Mammary epithelial cell (primary cell): ENCODE results near the gene BCO1.

ENCODE experiments used
- CTCF ChIP-seq, 2 donors: IDR thresholded peaks in 1 of 2; conservative IDR thresholded peaks in 1 of 2; 2 replicates each; pipeline ENCODE4 v1.5.1; 2011 to 2012; ENCODE audit warnings: inconsistent platforms in 2 of 2, low read length in 2 of 2, mild to moderate bottlenecking in 2 of 2, control low read depth in 1 of 2, low read depth in 1 of 2; ENCODE audit not compliant: insufficient read depth in 1 of 2; ENCODE audit errors: extremely low read depth in 1 of 2
- EZH2 ChIP-seq: IDR thresholded peaks from 2 replicates; pipeline ENCODE4 v1.6.1; 2012; ENCODE audit warnings: low read length, inconsistent platforms, borderline replicate concordance

- TF ChIP-seq CTCF (conservative IDR thresholded peaks at IDR 0.05 in 1 of 2, IDR thresholded peaks at IDR 0.05 in 1 of 2; ENCODE audit: extremely low read depth in 1 of 2, insufficient read depth in 1 of 2, low read depth in 1 of 2, low read length in 2 of 2) (no peak), EZH2 (no peak)
Measured at GRCh38 chr16:81275795-81276194, 37.3 kb downstream of the BCO1 start.
